NCI-H748 (cell line): Measurements from ENCODE around the gene SYT17.
"Not testable (repeated sequence)": the region's sequence is repeated elsewhere in the genome, so short reads cannot be mapped to it uniquely, and the experiment has no call there.

ENCODE experiments used
- DNase-seq: peaks from one replicate; lab custom pipeline; 2025; ENCODE audit not compliant: unreplicated experiment; lab: John Stamatoyannopoulos, UW

Gene SYT17

DNA sequence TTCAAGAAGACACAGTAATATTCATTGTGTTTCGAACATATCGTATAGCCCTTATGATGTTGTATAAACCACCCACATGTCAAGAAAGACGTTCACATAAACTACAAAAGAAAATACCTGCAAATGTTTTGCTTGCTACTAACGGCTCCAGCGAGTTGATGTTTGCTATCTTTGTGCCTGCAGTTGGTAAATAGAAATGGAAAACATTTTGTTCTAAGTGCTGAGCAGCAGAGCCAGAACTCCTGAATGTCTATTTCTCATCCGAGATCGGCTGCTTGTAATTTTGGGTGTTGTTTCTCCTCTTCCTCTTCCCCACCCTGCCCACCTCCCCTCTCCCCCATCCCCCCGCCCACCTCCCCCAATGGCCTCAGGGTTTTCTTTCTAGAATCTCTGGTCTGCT, 5.0 kb downstream of the SYT17 start:
- no peak for DNase-seq

DNA sequence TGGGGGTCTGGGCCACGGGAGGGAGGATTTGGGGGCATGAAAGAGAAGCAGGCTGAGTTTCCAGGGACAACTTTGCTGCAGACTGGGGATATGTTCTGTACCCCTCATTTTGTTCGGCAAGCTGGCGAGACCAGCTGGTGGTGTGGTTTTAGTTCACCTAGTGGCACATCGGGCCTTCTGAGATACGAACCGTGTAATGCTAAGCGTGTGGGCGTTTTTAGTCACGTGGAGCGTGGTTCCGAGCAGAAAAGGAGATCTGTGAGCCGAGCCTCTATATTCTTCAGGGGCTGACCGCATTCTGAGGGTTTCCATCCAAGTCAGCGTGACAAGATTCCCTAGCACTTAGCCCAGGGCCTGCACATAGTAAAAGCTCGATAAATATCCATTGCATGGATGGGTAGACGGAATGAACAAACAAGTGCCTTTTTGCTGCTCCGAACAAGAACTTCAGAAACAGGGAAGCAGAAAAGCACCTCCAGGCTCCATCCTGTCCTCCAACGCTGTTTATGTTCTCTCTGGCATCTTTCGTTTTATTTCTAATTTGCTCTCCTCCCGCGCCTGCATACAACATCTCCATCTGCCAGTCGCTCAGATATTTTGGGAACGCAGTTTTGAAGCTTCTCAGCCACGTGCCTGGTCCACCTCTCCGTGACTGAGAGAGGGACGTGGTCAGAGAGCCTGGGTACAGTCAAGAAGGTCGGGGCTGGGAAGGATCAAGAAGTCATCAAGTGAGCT, 5.8 kb downstream of the SYT17 start:
- no peak for DNase-seq

DNA sequence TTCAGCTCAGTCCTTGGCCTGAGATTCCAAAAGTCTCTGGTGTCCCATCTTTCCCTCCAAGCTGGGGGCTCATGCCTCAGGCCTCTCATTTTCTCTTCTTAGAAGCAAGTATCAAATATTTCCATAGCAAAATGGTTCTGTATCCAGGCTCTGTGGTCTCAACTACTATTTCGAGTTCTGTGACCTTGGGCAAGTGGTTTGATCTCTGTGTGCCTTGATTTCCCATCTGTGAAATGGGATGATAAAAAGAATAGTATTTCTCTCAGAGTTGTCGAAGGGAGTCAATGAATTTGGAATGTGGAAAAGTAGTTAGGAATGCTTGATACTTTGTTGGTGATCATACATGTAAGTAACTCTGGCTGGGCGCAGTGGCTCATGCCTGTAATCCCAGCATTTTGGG, 6.4 kb downstream of the SYT17 start:
- DNase-seq: no peak

DNA sequence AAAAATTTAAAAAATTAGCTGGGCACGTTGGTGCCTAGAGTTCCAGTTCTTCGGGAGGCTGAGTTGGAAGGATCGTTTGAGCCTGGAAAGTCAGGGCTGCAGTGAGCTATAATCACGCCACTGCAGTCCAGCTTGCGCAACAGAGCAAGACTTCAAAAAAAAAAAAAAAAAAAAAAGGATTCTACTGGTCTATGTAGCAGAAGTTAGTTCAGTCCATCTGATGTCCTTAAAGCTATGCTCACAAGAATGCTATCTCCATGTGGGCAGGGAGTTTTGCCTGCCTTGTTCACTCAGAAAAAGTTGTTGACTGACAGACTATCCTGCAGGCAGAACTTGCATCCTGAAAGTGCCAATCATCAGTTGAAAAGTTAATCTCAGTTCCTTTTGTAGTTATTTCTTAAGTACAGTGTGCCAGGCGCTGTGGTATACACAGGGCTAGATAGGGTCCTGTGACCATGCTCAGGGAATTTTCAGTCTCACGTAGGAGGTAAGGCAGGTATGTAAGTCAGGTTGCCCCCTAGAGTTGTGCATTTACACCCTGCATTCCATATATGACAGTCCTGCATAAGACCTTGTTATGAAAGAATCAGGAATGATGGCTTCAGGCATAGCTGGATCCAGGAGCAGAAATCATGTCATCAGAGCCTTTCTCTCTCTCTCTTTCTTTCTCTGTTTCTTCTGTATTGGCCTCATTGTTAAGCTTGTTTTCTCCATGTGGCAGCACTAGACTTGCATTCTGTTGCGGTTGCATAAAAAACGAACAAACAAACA, 7.6 kb downstream of the SYT17 start:
- no peak for DNase-seq

DNA sequence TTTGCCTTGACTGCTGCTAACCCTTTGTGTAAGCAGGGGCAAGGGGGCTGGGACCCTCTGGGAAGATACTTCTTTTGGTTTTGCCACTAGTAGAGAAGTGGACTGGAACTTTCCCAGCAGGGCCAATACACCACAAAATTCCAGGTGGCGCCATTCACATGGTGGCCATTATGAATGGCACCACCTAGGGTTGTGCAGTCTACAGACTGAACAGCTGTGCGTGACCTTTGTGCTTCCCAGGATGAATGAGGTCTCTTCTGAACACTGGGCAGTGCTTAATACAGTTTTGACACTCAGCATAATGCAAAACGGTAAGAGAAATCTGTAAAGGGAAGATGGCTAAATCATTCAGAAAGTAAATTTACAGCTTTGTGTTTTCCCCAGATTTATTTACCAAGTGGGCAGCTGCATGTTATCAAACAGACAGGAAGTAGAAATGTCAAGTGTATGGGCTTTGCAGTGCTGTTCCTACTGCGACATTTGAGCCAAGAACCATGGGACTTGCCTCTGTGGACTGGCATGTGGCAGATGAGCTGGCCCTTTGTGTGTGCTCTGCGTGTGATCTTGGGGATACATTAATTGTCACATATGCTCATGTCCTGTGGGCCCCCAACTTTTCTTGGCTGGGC, 9.2 kb downstream of the SYT17 start:
- DNase-seq: no peak

DNA sequence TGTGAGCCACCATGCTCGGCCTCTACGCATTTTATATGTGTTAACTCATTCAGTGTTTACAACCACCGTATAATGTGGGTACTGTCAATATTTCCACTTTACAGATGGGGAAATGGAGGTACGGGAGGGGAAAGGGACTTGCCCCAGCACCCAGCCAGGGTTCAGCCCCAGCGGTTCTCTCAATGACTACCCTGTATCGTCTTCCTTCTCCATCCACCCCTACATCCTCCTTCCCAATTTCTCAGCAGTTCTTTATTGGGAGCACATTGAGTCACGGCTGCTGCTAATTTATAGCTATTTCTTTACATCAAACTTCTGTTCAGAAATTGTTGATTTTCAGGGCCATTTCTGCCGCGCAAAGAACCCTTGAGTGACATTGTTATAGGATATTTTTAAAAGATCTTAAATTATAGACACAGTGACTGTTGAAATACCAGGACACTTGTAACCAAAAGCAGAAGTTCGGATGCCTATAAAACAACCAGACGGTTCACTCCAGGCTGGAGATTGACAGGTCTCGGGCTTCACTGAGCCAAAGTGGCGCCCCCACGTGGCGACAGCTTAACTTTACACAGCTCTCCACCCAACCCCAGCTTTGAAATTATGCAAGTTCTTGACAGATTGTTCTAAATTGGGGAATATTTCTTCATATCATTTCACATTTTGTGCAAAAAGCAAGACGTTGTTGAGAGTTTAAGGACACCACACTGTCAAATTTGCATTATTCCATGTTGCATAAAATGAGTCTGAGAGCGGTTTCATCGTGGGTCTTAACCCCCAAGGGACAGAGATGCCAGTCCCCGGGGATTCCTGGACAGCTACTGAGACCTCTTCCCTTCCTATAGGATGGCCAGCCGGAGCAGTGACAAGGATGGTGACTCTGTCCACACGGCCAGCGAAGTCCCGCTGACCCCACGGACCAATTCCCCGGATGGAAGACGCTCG, 11.8 kb downstream of the SYT17 start:
- peak; percentile 36 for DNase-seq

DNA sequence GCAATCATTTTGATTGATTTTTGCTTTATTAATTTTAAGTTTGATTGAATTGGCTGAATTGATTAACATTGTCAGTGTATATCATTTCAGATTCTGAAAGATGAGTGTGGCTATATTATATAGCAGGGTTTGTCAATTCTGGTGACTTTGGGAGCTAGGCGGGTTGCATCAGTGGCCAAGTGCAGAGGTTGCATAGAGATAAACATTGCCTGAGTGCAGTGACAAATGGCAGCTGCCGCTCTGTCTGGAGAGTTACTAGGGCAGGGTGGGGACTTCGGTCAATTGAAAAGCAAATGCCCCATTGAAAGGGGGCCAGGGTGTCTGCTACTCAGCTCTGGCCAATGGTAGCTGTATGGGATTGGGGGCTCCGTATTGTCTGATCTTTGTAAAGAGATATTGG, 12.7 kb downstream of the SYT17 start:
- DNase-seq: no peak

DNA sequence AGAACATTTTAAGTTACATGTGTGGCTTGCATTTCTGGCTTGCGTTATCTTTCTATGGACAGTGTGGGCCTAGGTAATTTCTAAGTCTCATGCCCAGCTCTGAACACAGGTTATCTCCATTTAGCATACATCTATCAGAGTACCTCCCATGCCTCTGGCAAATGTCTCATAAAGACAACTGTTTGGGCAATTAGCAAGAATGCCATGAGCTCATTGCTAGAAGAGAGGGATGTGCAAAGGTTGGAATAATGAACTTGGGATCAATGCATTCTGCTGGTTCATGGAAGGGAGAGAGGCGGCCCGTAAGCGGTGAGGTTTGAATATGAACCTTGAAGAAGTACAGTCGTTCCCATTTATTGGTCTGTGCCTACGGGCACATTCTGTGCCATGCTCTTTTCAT, 14.4 kb downstream of the SYT17 start:
- no peak for DNase-seq

DNA sequence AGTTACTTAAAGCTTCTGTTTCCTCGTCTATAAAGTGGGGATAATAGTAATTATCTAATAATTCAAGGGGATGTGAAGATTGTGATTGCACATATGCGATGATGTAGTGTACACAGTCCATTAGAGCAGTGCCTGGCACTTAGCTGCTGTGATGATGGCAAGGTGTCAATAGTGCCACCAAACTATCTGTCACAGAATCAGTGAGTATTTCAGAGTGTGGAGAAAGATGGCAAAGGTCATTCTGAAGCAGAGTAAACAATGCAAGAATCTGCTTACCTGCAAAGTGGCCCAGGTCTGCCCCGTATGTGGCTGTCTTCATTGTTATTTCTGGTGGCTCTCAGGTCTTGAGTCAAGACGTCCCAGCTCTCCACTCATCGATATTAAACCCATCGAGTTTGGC, 15.1 kb downstream of the SYT17 start:
- no peak for DNase-seq

DNA sequence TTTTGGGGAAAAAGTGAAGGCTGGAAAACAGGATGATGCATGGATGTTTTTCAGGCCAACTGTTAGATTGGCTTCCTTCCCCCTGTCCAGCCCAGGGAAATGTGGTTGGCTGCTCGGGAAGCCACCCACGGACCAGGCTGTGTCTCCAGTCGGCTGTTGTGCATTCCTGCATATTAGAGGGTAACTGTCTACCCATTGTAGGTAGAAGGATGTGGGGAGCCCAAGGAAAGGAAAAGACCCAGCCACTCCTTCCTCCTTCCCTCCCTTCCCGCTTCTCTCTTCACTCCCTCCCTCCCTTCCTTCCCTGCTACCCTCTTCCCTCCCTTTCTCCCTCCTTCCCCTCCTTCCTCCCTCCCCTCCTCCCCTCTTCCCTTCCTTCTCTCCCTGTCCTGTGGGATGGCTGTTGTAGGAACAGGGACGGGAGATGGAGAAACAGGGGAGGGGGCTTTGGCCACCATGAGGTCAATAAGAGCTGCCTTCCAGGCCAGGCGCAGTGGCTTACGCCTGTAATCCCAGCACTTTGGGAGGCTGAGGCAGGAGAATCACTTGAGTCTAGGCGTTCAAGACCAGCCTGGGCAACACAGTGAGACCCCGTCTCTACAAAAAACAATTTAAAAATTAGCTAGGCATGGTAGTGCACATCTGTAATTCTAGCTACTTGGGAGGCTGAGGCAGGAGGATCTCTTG, 16.9 kb downstream of the SYT17 start:
- no peak for DNase-seq

DNA sequence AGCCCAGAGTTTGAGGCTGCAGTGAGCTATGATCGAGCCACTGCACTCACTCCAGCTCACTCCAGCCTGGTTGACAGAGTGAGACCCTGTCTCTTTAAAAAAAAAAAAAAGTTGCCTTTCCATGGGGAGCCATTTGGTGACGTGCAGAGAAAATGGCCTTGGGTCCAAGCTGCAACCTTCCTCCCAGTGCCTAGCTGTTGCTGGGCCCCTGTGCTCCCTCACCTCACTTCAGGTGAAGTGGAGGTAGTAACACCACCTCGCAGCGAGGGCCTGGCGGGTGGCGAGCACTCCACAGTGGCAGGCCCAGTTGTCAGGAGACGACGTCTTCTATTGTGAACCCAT, 17.4 kb downstream of the SYT17 start:
- no peak for DNase-seq

DNA sequence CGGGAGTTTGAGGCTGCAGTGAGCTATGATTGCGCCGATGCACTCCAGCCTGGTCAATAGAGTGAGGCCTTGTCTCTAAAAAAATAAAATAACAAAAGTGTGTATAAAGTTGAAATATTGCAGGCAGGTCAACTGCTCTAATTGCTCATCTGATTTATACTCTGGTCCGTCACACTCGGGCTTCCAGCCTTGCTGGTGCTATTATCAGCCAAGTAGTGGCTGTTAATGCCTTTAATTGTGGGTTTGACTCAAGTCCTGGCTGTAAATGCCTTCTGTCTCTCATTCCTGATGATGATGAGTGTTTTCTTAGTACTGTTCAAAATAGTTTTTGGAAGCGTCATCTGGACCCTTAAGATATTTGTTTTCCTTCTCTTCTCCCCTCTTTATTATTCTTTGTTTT, 18.4 kb downstream of the SYT17 start:
- DNase-seq: no peak

DNA sequence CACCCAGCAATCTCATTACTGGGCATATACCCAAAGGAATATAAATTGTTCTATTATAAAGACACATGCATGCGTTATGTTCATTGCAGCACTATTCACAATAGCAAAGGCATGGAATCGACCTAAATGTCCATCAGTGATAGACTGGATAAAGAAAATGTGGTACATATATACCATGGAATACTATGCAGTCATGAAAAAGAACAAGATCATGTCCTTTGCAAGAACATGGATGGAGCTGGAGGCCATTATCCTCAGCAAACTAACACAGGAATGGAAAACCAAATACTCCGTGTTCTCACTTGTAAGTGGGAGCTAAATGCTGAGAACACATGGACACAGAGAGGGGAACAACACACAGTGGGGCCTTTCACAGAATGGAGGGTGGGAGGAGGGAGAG, 19.9 kb downstream of the SYT17 start:
- not testable (repeated sequence) for DNase-seq

DNA sequence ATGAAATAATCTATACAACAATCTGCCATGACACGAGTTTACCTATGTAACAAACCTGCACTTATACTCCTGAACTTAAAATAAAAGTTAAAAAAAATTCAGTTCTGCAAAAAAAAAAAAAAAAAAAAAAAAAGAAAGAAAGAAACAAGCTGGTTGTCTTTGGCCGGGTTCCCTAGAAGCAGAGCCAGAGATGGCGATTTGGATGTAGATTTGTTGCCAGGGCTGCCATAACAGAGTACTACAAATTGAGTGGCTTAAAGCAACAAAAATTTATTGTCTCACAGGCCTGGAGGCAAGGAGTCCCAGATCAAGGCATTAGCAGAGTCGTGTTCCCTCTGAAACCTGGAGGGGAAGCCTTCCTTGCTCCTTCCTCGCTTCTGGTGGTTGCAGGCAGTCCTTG, 20.4 kb downstream of the SYT17 start:
- DNase-seq: no peak

DNA sequence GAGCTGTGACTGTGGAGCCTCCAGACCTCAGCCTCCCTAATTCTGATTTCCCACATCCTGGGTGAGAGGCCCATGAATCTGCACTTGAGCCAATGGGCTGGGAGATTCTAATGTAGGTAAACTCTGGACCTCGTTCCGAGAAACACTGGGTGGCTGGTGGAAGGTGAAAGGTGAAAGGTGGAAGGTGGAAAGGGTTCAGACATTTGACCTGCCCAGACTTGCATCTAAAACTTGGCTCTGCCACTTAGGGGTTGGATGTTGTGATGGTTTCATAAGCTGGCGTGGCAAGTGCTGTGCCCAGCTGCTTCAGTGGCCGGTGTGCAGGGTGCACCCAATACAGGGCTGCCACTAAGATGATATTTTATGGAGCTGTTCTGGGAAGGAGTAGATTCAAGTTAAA, 24.8 kb downstream of the SYT17 start:
- DNase-seq: no peak

DNA sequence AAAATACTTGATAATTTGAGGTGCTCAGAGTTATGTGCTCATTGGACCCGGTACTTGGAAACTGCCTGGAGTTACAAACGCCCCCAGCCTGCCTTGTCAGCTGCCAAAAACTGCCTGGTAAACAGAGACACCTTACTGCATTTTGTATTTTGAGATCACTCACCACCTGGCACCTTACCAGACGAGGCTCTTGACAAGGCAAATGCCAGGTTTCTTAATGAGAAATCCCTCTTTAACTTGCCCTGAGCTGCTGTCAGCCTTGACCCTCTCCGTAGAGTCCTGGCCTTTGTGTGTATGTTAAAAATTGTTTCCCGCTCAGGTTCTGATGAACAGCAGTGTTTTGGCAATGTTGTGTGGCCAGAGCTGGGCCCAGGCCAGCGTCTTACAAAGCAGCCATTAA, 28.8 kb downstream of the SYT17 start:
- DNase-seq: no peak

DNA sequence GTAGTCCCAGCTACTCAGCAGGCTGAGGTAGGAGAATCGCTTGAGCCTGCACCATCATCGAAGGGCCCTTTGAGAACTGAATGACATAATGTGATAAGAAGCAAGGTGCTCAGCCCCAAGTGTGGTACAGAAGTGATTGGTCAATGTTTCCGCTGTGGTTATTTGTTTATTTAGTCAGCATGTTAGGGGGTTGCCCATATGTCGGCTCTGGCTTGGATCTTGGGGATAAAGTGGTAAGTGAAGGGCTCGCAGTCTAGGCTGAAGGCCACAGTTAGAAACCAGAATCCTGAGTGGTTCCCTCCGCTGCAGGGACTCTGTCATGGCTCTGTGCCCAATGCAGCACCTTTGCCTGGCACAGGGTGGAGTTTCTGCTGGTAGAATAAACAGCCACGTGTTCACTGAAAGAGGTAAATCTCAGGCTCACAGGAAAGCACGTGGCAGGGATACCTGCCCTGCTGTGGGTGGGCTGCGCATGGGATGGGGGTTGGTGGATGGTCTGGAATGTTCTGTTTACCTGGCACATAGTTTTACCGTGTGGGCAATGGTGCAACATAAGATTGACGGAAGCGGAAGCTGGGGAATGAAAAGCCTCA, 35.4 kb downstream of the SYT17 start:
- DNase-seq: no peak

DNA sequence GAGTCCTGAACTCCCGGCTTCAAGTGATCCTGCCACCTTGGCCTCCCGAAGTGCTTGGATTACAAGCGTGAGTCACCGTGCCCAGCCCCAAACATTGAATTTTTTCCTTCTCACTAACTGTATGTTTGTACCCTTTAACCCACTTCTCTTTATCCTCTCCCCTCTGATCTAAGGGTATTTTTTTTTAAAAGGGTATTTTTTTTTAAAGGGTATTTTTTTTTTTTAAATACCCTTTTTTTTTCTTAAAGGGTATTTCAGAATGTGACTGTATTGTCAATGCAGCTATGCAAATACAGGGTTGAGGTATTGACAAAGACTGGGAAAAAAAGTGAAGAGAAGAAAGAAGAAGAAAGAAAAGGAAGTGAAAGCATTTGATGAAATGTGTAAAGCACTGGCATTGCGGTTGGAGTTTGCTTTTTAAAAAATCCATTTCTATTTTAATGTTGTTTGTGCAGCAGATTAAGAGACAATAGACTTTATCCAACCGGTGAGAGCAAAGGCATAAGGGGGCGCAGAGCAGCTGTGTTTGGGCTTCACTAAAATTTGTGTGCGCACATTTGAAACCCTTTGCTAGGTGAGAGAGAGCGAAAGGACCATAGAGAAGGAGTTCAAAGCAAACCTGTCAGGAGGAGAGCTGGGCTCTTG, 42.4 kb downstream of the SYT17 start:
- DNase-seq: no peak

DNA sequence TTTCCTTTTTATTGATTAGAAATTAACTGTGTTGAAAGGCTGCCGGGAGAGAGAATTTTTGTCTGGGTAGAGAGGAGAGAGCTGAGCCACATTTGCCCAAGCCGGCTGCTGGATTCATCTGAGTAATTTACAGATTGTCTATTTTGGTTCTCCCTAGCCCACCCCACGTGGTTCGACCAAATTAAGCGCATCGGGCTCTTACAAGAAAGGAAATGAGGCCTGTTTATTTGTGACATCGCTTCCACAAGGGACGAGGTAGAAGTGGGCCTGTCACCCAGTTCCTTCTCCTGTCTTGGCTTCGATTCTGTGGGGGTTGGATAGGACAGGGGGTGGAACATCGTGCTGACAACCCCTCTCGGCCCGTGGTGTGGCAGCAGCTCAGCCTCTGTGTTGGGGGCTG, 42.9 kb downstream of the SYT17 start:
- no peak for DNase-seq

DNA sequence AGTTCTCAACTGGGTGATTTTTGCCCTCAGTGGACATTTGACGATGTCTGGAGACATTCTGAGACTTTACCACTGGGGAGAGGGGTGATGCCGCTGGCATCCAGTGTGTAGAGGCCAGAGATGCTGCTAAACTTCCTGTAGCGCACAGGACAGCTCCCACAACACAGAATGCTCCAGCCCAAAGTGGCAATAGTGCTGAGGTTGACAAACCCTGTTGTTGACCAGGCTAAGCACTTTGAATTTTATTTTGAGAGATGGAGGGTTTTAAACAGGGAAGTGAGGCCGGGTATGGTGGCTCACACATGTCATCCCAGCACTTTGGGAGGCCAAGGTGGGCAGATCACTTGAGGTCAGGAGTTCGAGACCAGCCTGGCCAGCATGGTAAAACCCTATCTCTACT, 44.0 kb downstream of the SYT17 start:
- no peak for DNase-seq
